Measurements from ENCODE around the gene ADARB1. TPM values are rescaled to one million over a fixed set of nuclear protein-coding genes. Genes with fewer than 3 reads are reported as not detected.

Gene ADARB1
- total and polyA plus RNA-seq, 2 of the 8 experiments (the other 6 are each of a cell fraction or from before 2014, with no cell fraction given): 4.7 to 14.9 TPM

GRCh38 chr21:45254460-45254930, 180.1 kb downstream of the ADARB1 start (continued):
- TF ChIP-seq EGR1 (IDR thresholded peaks at IDR 0.05; ENCODE audit: borderline replicate concordance, low read depth, low read length): no peak
- TF ChIP-seq TCF12 (IDR thresholded peaks at IDR 0.05; ENCODE audit: low read depth, low read length): no peak
- TF ChIP-seq FOSL1 (IDR thresholded peaks at IDR 0.05; ENCODE audit: insufficient read depth, low read depth, low read length): no peak
- TF ChIP-seq, protein P1, sequence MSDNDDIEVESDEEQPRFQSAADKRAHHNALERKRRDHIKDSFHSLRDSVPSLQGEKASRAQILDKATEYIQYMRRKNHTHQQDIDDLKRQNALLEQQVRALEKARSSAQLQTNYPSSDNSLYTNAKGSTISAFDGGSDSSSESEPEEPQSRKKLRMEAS (IDR thresholded peaks at IDR 0.05): no peak

Measured in H1 (cell line).